GM21360 (cell line): ENCODE results near the gene HMOX1.

Experiments
- ATAC-seq: cut with Tn5 transposase; IDR thresholded peaks from one replicate; pipeline ENCODE4 v1.9.1; 2021; ENCODE audit warnings: mild to moderate bottlenecking, moderate library complexity; ENCODE audit not compliant: unreplicated experiment

The HMOX1 gene, protein sequence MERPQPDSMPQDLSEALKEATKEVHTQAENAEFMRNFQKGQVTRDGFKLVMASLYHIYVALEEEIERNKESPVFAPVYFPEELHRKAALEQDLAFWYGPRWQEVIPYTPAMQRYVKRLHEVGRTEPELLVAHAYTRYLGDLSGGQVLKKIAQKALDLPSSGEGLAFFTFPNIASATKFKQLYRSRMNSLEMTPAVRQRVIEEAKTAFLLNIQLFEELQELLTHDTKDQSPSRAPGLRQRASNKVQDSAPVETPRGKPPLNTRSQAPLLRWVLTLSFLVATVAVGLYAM

DNA sequence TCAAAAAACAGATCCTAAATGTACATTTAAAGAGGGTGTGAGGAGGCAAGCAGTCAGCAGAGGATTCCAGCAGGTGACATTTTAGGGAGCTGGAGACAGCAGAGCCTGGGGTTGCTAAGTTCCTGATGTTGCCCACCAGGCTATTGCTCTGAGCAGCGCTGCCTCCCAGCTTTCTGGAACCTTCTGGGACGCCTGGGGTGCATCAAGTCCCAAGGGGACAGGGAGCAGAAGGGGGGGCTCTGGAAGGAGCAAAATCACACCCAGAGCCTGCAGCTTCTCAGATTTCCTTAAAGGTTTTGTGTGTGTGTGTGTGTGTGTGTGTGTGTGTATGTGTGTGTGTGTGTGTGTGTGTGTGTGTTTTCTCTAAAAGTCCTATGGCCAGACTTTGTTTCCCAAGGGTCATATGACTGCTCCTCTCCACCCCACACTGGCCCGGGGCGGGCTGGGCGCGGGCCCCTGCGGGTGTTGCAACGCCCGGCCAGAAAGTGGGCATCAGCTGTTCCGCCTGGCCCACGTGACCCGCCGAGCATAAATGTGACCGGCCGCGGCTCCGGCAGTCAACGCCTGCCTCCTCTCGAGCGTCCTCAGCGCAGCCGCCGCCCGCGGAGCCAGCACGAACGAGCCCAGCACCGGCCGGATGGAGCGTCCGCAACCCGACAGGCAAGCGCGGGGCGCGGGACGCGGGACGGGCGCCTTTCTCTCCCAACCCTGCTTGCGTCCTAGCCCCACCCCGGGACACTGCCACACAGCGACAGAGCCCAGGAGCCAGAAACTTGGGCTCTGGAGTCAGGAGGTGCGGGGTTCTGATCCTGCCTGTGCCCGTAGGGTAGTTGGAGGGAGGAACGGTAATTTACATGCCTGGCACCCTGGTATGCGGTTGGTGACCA is at the start of gene HMOX1:
Gene HMOX1, plus strand, starts transcription at position 560 of the 887 bp plus-strand sequence. Its CDS starts 78 bp downstream, at position 638.
- peak; percentile 54 for ATAC-seq

DNA sequence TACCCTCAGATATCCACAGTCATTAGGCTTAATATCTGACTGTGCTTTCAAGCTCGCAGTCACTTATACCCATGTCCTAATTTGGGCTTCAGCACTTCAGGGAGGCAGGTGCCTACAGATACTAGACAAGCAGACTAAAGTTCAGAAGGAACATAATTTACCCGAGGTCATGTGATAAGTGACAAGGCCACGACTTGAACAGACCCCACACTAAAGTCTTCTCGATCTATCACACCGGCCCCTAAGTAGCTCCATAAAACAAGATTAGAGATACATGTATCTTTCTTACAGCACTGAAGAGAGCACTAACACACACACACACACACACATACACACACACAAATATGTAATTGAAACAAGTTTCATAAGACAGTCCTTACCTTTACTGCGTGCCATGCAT is 48.6 kb upstream of the HMOX1 start:
- ATAC-seq = no peak

DNA sequence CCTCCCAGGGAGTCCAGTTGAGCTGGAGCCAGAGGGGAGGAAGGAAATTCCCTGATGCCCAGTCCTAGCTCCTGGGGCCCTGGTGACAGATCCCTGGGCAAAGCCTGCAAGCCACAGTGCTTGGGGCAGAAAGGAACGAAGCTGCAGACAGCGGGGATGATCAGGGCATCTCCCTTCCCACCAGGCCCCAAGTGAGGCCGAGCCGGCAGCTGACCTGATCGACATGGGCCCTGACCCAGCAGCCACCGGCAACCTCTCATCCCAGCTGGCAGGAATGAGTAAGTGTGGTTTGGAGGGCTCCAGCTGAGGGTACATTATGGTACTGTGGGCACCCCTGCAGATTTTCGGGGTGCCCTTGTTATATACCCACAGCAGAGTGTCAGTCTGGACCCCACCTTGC is 47.7 kb upstream of the HMOX1 start:
- no peak for ATAC-seq

DNA sequence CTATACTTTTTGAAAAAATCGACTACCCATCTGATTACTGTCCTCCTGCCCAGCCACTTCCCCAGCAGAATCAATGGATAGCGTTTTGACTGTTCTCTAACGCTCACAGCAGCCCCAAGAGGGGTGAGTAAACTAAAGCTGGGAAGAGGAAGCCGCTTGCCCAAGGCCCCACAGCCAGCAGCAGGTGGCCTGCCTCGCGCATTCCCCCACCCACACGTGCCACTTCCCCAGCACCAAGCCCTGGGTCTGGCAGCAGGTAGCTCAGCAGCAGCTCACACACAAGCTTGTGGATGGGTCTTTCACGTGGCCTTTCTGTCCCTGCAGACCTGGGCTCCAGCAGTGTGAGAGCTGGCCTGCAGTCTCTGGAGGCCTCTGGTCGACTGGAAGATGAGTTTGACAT is 46.9 kb upstream of the HMOX1 start:
- no peak for ATAC-seq

DNA sequence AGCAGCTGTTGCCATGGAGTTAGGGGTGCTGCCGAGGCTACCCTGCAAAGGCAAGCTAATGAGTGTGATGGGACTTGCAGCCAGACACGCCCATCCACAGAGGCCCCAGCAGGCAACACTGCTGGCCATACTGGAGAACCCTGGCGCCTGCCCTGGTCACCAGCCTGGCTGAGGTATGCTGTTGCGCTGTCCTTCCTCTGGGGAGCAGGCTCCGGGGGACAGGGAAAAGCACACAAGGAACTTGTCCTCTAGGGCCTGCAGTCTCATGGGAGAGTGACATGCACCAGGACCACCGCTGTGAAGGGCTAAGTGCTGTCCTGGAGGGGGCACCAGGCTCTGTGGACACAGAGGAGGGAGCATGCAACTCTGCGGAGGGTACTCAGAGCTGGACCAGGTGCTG is 45.4 kb upstream of the HMOX1 start:
- no peak for ATAC-seq

DNA sequence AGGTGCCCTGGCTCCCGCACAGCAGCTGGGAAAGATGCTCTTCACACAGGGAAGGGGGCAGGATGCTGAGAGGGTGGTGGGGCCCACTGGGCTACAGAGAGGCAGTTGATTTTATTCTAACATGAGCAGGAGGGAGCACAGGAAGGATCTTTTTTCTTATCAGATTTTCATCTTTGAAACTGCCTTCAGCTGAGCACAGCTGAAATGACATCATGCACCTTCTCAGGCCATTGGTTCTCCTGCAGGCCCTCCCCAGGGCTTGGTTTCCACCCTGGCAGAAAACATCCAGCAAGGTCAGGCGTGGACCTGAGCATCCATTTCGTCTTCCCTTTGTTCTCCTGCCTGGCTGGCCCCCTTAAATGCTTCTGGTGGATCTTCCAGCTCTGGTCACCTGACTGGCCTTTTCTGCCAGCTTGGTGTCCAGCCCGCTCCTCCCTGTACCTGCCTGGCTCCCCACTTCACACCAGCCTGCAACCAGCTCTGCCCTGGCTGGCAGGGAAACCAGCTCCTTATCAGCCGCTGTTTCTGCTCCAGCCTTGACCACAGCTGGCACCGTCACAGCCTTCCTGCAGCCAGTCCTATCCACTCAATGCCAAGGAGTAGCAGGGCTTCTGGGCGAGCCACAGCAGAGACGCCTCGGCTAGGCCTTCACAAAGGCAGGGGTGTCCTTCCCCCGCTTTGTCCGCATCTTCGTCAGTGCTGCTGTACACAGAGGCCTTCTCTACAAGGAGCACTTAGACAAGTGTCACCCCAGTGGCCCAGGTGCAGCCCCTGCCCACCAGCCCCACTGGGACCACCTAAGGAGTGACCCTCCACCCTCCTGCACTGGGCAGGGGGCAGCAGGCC is 44.7 kb upstream of the HMOX1 start:
- no peak for ATAC-seq

DNA sequence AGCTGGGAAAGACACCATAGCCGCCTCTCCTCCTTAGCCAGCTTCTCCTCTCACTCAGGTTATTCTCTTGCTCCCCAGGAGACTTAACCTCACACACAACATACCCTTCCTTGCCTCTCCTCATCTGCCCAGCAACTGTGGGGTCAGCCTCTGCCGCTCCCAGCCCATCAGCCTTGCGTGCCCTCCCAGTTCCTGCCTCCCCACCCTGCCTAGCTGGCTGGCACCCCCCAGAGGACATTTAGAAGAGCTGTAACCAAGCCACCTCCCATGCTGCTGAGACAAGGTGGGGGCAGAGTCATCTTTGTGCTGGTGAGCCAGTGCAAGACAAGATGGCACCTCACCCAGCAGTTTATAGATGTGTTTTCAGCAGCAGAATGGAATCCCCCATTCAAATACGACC is 43.0 kb upstream of the HMOX1 start:
- no peak for ATAC-seq

DNA sequence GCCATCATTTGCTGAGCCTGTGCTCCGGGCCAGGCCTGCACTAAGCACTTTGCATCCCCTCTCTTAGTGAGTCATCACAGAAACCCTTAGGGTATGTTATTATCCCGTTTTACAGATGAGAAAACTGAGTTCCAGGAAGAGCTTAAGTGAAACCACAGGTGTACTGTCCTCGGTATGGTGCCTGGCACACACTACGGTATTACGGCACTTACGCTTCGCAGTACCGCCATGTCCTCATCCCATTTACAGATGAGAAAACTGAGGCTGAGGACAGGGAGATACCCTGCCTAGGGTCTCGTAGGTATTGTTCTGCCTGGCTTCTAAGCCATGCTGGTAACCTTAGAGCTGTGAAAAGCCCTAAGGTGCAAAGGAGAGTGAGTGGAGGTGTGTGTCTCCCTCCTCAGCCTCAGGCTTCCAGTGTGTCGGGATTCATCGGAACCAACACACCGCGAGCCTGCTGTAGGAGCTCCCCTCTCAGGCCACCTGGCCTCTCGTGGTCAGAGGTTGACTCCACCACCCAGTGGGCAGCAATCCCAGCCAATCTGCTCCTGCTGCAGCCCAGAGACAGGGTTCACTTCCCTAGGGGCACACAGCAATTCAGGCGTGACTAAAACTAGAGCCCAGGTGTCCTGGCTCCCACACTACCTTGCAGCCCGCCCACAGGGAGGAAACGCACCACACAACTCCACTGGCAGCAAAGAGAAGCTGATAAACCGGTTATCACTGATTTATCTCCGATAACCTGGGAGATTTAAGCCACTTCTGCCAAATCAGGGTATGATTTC is 39.6 kb upstream of the HMOX1 start:
- ATAC-seq = no peak

DNA sequence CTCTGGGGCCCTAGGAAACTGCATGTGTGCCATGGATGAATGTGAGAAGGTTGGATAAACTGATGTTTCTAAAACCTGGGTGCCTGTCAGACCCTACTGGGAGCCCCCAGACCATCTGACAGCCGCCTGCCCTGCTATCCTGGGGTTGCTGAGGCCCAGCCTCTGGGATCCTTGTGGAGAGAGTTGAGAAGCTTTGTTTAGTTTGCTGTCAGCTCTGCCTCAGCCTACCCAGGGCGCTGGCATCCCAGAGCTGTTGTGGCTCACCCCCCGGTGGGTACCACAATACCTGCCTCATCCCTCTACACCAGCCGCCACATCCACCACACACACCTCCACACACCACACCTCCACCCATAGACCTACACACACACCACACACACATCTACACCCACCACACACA is 38.5 kb upstream of the HMOX1 start:
- no peak for ATAC-seq

DNA sequence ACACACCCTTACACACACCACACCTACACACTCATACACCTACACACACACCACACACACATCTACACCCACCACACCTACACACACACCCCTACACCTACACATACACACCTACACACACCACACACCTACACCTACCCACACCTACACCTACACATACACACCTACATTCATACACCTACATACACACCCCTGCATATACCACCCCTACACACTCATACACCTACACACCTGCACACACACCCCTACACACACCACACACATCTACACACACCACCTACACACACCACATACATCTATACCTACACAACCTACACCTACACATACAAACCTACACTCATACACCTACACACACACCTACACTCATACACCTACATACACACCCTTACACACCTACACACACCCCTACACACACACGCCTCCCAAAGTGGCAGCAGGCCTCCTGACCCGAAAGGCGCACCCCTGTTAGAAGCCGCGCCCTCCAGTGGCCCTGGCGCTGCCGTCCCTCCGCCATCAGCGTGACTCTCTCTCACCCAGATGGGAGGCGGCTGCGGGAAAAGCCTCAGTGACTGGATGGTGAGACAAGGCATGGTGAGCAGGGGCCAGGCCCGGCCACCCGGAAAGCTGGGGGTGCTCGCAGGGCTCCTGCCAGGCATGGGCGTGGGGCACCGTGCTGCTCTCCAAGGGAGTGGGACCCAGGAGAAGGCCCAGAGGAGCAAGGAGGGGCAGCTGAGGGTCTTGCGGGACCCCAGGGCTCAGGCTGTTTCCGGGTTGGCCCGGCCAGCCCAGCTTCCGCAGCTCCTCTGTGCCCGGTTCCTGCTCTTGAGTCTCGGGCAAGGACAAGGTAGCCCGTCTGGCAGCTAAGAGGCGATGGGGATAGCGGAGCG is 37.0 kb upstream of the HMOX1 start:
- ATAC-seq = no peak

DNA sequence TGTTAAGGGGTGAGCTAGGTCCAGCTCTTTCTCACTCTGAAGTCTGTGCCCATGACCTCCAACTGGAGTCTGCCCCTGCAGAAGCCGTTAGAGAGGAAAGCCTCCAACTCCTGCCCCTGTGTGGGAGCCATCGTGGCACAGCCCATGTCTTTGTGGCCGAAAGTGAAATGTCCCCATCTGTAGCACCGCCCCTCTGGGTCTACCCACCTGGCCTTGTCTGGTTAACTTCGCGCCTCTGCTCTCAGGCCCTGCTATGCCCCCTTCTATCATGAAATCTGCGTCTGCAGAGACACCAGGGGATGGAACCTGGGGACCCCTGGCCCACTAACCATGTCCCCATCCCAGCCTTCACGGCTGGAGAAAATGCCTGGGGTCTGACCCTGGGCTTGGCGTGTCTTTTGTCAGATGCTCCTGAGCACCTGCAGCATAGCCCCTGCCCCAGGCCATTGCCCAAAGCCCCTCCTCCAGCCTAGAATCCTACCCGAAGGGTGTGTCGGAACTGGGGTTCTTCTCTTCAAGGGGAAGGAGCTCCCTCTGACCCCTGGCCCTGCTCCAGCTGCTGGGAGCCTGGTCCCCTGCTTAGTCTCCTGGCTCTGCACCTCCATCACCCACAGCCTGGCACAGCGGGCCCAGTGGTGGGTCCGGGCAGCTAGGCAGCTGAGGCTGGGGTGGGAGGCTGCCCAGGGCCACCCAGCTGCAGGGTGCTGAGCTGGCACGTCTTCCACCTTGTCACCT is 35.8 kb upstream of the HMOX1 start:
- ATAC-seq = no peak

DNA sequence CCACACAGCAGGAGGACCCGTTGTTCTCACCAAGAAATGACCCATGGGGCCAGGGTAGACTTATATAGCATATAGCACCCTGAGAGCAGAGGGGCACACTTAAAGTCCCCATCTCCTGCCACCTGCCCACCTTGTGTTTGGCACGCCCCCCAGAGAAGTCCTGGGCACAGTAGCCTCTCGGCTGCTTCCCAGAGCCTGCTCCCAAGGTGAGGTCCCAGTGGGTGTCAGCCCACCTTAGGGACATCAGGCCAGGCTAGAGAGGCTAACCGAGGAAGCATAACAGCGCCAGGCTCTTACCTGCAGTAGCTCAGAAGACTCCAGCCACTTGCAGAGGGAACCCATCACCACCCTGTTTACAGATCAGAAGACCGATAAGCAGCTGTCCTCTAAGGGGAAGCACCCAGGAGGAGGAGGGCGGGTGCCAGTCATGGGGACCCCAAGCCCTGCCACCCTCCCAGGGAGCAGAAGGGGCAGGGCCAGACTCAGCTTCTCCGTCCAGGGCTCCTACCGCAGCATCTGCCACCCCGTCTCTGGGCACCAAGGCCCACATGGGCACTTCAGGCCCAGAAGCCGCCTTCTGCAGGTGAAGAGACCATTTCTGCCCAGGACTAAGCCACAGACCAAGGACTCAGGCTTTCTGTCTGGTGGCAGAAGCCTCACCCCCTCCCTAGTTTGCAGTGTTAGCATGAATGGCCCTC is 34.9 kb upstream of the HMOX1 start:
- no peak for ATAC-seq

DNA sequence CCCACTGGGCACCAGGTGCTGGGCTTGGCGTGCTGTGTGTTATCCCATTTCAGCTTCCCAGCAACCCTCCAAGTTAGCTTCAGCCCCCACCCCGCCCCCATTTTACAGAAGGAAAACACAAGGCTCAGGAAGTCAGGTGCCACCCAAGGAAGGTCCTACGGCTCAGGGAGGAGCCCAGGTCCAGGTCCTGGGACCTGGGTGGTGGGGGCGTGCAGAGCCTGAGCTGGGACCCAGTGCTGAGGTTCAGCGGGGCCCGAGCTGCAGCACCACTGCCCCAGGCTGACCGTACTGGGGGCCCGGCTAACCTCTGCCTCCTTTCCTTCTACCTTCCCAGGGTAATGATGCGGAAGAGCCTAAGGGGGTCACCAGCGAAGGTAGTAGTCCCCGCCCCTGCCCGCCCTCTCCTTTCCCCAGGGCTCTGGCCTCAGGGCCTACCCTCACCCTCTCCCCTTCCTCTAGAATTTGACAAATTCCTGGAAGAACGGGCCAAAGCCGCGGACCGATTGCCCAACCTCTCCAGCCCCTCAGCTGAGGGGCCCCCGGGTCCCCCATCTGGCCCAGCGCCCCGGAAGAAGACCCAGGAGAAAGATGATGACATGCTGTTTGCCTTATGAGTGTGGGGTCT is 34.2 kb upstream of the HMOX1 start:
- ATAC-seq = no peak

DNA sequence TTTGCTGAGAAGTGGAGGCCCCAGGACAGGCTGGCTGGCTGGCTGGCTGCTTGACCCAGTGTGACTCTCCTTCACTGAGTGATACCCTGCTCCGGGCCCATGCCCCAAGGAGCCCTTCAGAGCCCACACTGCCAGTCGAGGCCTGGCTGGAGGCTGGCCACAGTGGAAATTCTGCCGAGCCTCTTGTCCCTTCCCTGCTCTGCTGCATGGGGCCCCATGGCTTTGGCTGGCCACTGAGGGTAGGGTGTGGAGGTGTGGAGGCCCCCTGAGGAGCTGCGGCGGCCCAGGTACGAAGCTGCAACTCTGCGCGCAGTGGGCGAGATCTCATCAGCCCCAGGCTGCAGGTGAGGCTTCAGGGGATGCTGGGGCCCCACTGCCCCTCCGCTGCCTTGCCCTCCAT is 33.4 kb upstream of the HMOX1 start:
- ATAC-seq = no peak

DNA sequence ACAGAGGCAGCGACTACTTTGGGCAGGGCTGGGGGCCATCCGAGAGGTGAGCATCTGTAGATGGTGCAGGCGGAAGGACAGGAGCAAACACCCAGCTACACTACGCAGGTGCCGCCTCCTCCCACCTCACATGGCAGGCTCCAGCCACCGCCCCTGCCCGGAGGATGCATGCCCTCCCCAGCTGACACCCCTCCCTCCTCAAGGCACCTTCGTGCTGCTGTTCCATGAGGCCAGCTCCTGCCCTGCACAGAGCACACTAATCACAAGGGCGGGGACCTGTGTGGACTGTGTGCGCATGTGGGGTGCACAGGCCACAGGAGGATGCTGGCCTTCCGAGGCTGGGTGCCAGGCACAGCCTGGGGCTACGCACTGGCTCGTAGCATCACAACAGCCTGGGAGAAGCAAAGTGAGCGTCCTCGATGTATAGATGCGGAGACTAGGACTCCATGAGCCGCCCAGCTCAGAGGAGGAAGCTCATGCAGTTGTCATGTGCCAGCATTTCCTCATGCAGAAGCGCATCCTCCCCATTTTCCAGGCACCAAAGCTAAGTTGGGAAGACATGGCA is 32.8 kb upstream of the HMOX1 start:
- ATAC-seq = no peak

DNA sequence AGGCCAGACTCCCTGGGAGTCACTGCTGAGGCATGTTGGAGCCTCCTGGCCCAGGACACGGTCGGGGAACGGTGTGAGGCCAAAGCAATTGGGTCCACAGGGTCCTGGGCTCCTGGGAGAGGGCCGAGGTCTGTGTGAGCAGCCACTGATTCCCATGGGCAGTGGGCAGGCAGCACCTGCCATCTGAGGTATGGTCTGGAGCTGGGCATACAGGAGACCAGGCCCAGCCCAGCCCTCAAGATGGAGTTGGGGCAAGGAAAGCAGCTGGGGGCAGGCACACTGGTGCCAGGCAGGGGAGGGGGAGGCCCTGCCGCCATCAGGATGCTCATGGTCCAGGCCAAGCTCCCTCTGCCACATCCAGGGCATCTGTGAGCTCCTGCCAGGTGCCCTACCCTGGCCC is 32.2 kb upstream of the HMOX1 start:
- no peak for ATAC-seq

DNA sequence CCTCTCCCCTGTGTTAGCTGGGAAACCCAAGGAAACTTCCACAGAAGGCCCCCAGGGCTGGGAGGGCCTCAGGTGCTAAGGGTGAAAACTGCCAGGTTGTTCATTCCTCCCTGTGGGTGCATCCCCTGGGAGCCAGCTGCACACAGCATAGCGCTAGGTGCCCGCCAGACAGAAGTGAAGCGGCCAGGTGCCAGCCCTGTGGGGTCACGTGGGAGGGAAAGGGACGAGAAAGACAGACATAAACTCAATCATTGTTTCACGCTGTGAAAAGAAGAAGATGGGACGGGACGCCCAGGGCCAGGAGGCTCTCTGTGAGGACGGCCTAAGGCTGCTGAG is 31.6 kb upstream of the HMOX1 start:
- no peak for ATAC-seq
